IMR-90 (cell line): ENCODE measurements around the gene ZNF609. TPM values are rescaled to one million over a fixed set of nuclear protein-coding genes. Genes with fewer than 3 reads are reported as not detected.
A peak's percentile ranks its signal among the peaks of the same experiment; 100 is the strongest.

Experiments
- ATAC-seq: fragments of 200-7000 bp; cut with Tn5 transposase; 2 replicates; pipeline ENCODE4 v1.9.1; 2020; ENCODE audit warnings: low read depth, mild to moderate bottlenecking, moderate library complexity
- BruUV-seq: library from RNA; stranded (reverse); fragments of 400-500 nt; replicated peaks from 2 replicates; lab custom pipeline; 2021; lab: Mats Ljungman, UMichigan
- CTCF ChIA-PET: fragments of 300-600 bp; formaldehyde crosslinking; extraction: SDS; loops from one replicate; lab custom pipeline; 2021; ENCODE audit warnings: antibody characterized with exemption; lab: Yijun Ruan, JAX
- POLR2A ChIA-PET: fragments of 300-600 bp; sonication (Branson Sonifier 250); formaldehyde crosslinking; loops from one replicate; lab custom pipeline; 2022; ENCODE audit warnings: antibody characterized with exemption; ENCODE audit not compliant: unreplicated experiment; lab: Charles Lee
- DNase-seq: peaks from one replicate; pipeline ENCODE4 v3.0.0; 2013
- H2AFZ ChIP-seq: replicated peaks from 2 replicates; pipeline ENCODE3; 2013; ENCODE audit warnings: low read length, mild to moderate bottlenecking; ENCODE audit not compliant: poor library complexity
- H2AK5ac ChIP-seq: 2 replicates; pipeline ENCODE4 v1.6.1; 2013; ENCODE audit warnings: low read depth, low read length, inconsistent platforms
- H2AK9ac ChIP-seq: replicated peaks from 2 replicates; pipeline ENCODE3; 2013; ENCODE audit warnings: mild to moderate bottlenecking, low read depth, low read length, moderate library complexity; ENCODE audit not compliant: poor library complexity
- H2BK120ac ChIP-seq: 2 replicates; pipeline ENCODE4 v1.6.1; 2013; ENCODE audit warnings: low read depth, low read length, inconsistent platforms
- H2BK15ac ChIP-seq: 3 replicates; pipeline ENCODE4 v1.6.1; 2013; ENCODE audit warnings: low read depth, low read length, inconsistent platforms
- H2BK20ac ChIP-seq: 2 replicates; pipeline ENCODE4 v1.6.1; 2013; ENCODE audit warnings: low read depth, mild to moderate bottlenecking, inconsistent platforms, low read length, moderate library complexity
- H2BK5ac ChIP-seq: 2 replicates; pipeline ENCODE4 v1.6.1; 2013; ENCODE audit warnings: mild to moderate bottlenecking, low read depth, low read length, inconsistent platforms; ENCODE audit not compliant: poor library complexity, severe bottlenecking
- H3K14ac ChIP-seq: replicated peaks from 2 replicates; pipeline ENCODE4 v1.6.1; 2013; ENCODE audit warnings: low read depth, low read length, inconsistent platforms
- H3K18ac ChIP-seq: 2 replicates; pipeline ENCODE4 v1.6.1; 2013; ENCODE audit warnings: low read depth, low read length, control low read depth
- H3K23ac ChIP-seq: 2 replicates; pipeline ENCODE4 v1.6.1; 2013; ENCODE audit warnings: low read depth, low read length, inconsistent platforms
- H3K27ac ChIP-seq: 2 replicates; pipeline ENCODE4 v1.5.1; 2013; ENCODE audit warnings: mild to moderate bottlenecking, control low read depth, low read length; ENCODE audit not compliant: insufficient read depth
- H3K27me3 ChIP-seq: 2 replicates; pipeline ENCODE4 v1.6.1; 2013; ENCODE audit warnings: low read length; ENCODE audit not compliant: control insufficient read depth, insufficient read depth
- H3K36me3 ChIP-seq: 2 replicates; pipeline ENCODE4 v1.6.1; 2013; ENCODE audit warnings: low read length, mixed read lengths; ENCODE audit not compliant: control insufficient read depth, insufficient read depth
- H3K4ac ChIP-seq: 2 replicates; pipeline ENCODE4 v1.6.1; 2013; ENCODE audit warnings: low read depth, low read length, inconsistent platforms
- H3K4me1 ChIP-seq: 2 replicates; pipeline ENCODE4 v1.6.1; 2013; ENCODE audit warnings: low read length, mixed read lengths; ENCODE audit not compliant: control insufficient read depth, insufficient read depth
- H3K4me2 ChIP-seq: 2 replicates; pipeline ENCODE4 v1.6.1; 2013; ENCODE audit warnings: low read depth, mild to moderate bottlenecking, control low read depth, low read length, moderate library complexity
- H3K4me3 ChIP-seq: 2 replicates; pipeline ENCODE4 v1.5.1; 2013; ENCODE audit warnings: low read depth, mild to moderate bottlenecking, control low read depth, low read length, moderate library complexity; ENCODE audit not compliant: insufficient read depth
- H3K56ac ChIP-seq: 2 replicates; pipeline ENCODE4 v1.6.1; 2013; ENCODE audit warnings: low read length, inconsistent platforms; ENCODE audit not compliant: insufficient read depth; ENCODE audit errors: extremely low read depth
- H3K79me1 ChIP-seq, 2 experiments: 2 replicates each; pipeline ENCODE4 v1.6.1; 2013; ENCODE audit warnings: low read length in 2 of 2, inconsistent platforms in 1 of 2, low read depth in 1 of 2
- H3K9ac ChIP-seq: 2 replicates; pipeline ENCODE4 v1.6.1; 2013; ENCODE audit warnings: low read depth, low read length, control low read depth
- H3K9me1 ChIP-seq: 2 replicates; pipeline ENCODE4 v1.6.1; 2013; ENCODE audit warnings: low read length, inconsistent platforms; ENCODE audit not compliant: insufficient read depth
- H3K9me3 ChIP-seq: 2 replicates; pipeline ENCODE4 v1.6.1; 2013; ENCODE audit warnings: low read length; ENCODE audit not compliant: control insufficient read depth, insufficient read depth
- H4K20me1 ChIP-seq: 2 replicates; pipeline ENCODE4 v1.6.1; 2013; ENCODE audit warnings: low read length, inconsistent platforms; ENCODE audit not compliant: insufficient read depth
- H4K5ac ChIP-seq: 2 replicates; pipeline ENCODE4 v1.6.1; 2013; ENCODE audit warnings: mild to moderate bottlenecking, low read depth, low read length, control low read depth
- H4K8ac ChIP-seq, 2 experiments: 2 replicates each; pipeline ENCODE4 v1.6.1; 2013; ENCODE audit warnings: low read depth in 2 of 2, low read length in 2 of 2, control low read depth in 1 of 2, inconsistent platforms in 1 of 2
- H4K91ac ChIP-seq: 2 replicates; pipeline ENCODE4 v1.6.1; 2013; ENCODE audit warnings: low read depth, low read length, inconsistent platforms; ENCODE audit not compliant: insufficient read depth
- BHLHE40 ChIP-seq: fragments of 150-350 bp; IDR thresholded peaks from 2 replicates; pipeline ENCODE4 v1.6.1; 2016; ENCODE audit warnings: mild to moderate bottlenecking, low read depth, low read length
- CEBPB ChIP-seq: IDR thresholded peaks from 2 replicates; pipeline ENCODE4 v1.6.1; 2012; ENCODE audit warnings: low read depth, low read length, improper control_type of control experiment
- CHD1 ChIP-seq: IDR thresholded peaks from 2 replicates; pipeline ENCODE4 v1.6.1; 2012; ENCODE audit warnings: low read depth, low read length, improper control_type of control experiment
- CTCF ChIP-seq: conservative IDR thresholded peaks from 2 replicates; pipeline ENCODE4 v1.5.1; 2012; ENCODE audit warnings: mild to moderate bottlenecking, low read depth, low read length, improper control_type of control experiment
- ELK1 ChIP-seq: fragments of 150-350 bp; IDR thresholded peaks from 2 replicates; pipeline ENCODE4 v1.6.1; 2016; ENCODE audit warnings: low read depth, mild to moderate bottlenecking, low read length, moderate library complexity, borderline replicate concordance
- FOS ChIP-seq: fragments of 150-350 bp; IDR thresholded peaks from 2 replicates; pipeline ENCODE4 v1.6.1; 2016; ENCODE audit warnings: low read depth, low read length
- MAFK ChIP-seq: IDR thresholded peaks from 2 replicates; pipeline ENCODE4 v1.6.1; 2012; ENCODE audit warnings: low read depth, low read length, improper control_type of control experiment
- MAZ ChIP-seq: IDR thresholded peaks from 2 replicates; pipeline ENCODE4 v1.6.1; 2012; ENCODE audit warnings: low read depth, mild to moderate bottlenecking, low read length, improper control_type of control experiment, moderate library complexity, borderline replicate concordance
- MXI1 ChIP-seq: IDR thresholded peaks from 2 replicates; pipeline ENCODE4 v1.6.1; 2012; ENCODE audit warnings: low read depth, mild to moderate bottlenecking, low read length, moderate library complexity, borderline replicate concordance
- NFE2L2 ChIP-seq: fragments of 150-350 bp; IDR thresholded peaks from 2 replicates; pipeline ENCODE4 v1.6.1; 2016; ENCODE audit warnings: low read depth, mild to moderate bottlenecking, low read length
- POLR2A ChIP-seq: IDR thresholded peaks from 2 replicates; pipeline ENCODE4 v1.6.1; 2012; ENCODE audit warnings: mild to moderate bottlenecking, low read depth, low read length
- RAD21 ChIP-seq: IDR thresholded peaks from 2 replicates; pipeline ENCODE4 v1.6.1; 2012; ENCODE audit warnings: low read length, improper control_type of control experiment
- RCOR1 ChIP-seq: IDR thresholded peaks from 2 replicates; pipeline ENCODE4 v1.6.1; 2012; ENCODE audit warnings: mild to moderate bottlenecking, low read length, improper control_type of control experiment; ENCODE audit not compliant: insufficient replicate concordance
- RFX5 ChIP-seq: IDR thresholded peaks from 2 replicates; pipeline ENCODE4 v1.8.0; 2012; ENCODE audit warnings: low read depth, mild to moderate bottlenecking, low read length, moderate library complexity
- SMC3 ChIP-seq: fragments of 150-350 bp; IDR thresholded peaks from 2 replicates; pipeline ENCODE4 v1.6.1; 2016; ENCODE audit warnings: low read depth, mild to moderate bottlenecking, antibody characterized with exemption, low read length, moderate library complexity
- WGBS, 2 experiments: methylation state at CpG; one replicate each; pipeline versions ENCODE4 v1.1.5 to v1.1.7; 2013; ENCODE audit warnings: missing lambda C conversion rate in 2 of 2; ENCODE audit not compliant: insufficient read length in 1 of 2; ENCODE audit errors: extremely low coverage in 2 of 2; 5-methylcytosine and 5-hydroxymethylcytosine counted together
- dilution Hi-C: fragments of 300-500 bp; cut with HindIII; formaldehyde crosslinking; loops from one replicate; pipeline ENCODE4 v1.14.3; 2018; ENCODE audit warnings: low sequenced_read_pairs; ENCODE audit not compliant: unreplicated experiment
- in situ Hi-C: fragments of 300-500 bp; cut with MboI; formaldehyde crosslinking; loops from 3 replicates; pipeline ENCODE4 v1.14.3; 2019; ENCODE audit warnings: low sequenced_read_pairs, inconsistent platforms, mixed read lengths
- intact Hi-C: fragments of 100-400 bp; cut with micrococcal nuclease; formaldehyde crosslinking; loops from 2 replicates; pipeline ENCODE4 v1.10.0; 2022
- polyA plus RNA-seq, 3 experiments: library from polyadenylated mRNA; depleted of rRNA; stranded (reverse); fragments of >200 nt; gene quantifications; 2 replicates each; pipeline ENCODE4 v1.2.3, GENCODE V29; 2012; ENCODE audit warnings: low replicate concordance in 1 of 3
- total RNA-seq: library from RNA; depleted of rRNA; stranded (reverse); fragments of >200 nt; gene quantifications from 2 replicates; pipeline ENCODE4 v1.2.3, GENCODE V29; 2012

The ZNF609 gene
- total and polyA plus RNA-seq, 2 of the 4 experiments (the other 2 are of a cell fraction), result 10.4 to 12.5 TPM

GRCh38 chr15:64624242-64624641 lies 163.9 kb downstream of the ZNF609 start (continued):
- TF ChIP-seq CHD1 (no peak), FOS (no peak), RFX5 (no peak), CEBPB (no peak)

GRCh38 chr15:64629063-64629462 lies 168.7 kb downstream of the ZNF609 start:
- H3K27me3 ChIP-seq, result no peaks in the 10 kb centered on the region
- BruUV-seq, result no TSS peak
- intact Hi-C loops, result no loop called here
- TF ChIP-seq RCOR1 (no peak), RAD21 (no peak), SMC3 (no peak), MAFK (no peak), CTCF (no peak), FOS (no peak), ELK1 (no peak), POLR2A (no peak), RFX5 (no peak), MXI1 (no peak), BHLHE40 (no peak), MAZ (no peak), NFE2L2 (no peak), CHD1 (no peak), CEBPB (no peak)

More at GRCh38 chr15:64629063-64629462, 168.7 kb downstream of the ZNF609 start:
- Histone ChIP-seq H4K91ac (peak overlapping the region; percentile 30; the same call in 1 of the 2 replicates), H3K4me1 (peaks cover 9% of the 10 kb centered on the region), H2BK5ac (peak overlapping the region; percentile 73), H2AFZ (no peak overlapping the region), H2BK15ac (no peak overlapping the region; the same call in 2 of the 3 replicates), H3K79me1 (peaks cover 43 to 79% of the 10 kb centered on the region in 2 experiments), H3K4me2 (no peak overlapping the region), H4K20me1 (peaks cover 3% of the 10 kb centered on the region; the same call in 1 of the 2 replicates), H3K4ac (peak overlapping the region; percentile 71; the same call in 1 of the 2 replicates), H3K23ac (peak overlapping the region; percentile 7; the same call in 1 of the 2 replicates), H3K4me3 (no peak overlapping the region), H3K27ac (peak overlapping the region; percentile 17; the same call in 1 of the 2 replicates), H2AK5ac (no peak overlapping the region), H3K36me3 (peaks cover 13% of the 10 kb centered on the region), H3K9me1 (no peaks in the 10 kb centered on the region), H4K8ac (no peak overlapping the region), H4K5ac (no peak overlapping the region), H3K56ac (no peak overlapping the region), H3K14ac (peak overlapping the region; percentile 20; the same call in 1 of the 2 replicates), H2AK9ac (no peak overlapping the region), H2BK120ac (0 out of 2 replicates have a peak overlapping the region, but pooled peaks have one; percentile 29), H3K9me3 (no peaks in the 10 kb centered on the region), H3K18ac (peak overlapping the region; percentile 64; the same call in 1 of the 2 replicates), H3K9ac (no peak overlapping the region), H2BK20ac (peak overlapping the region; percentile 24; the same call in 1 of the 2 replicates)
- dilution Hi-C loops, result no loop called here
- CTCF ChIA-PET, result no interaction called here
- DNase-seq (no peak), ATAC-seq (no peak)
- no CpG with 5 or more reads among the region's 2 CpGs for WGBS, 2 experiments
- POLR2A ChIA-PET, result no interaction called here
- in situ Hi-C loops, result no loop called here
